ENCODE results near the gene FOXA3. TPM values are rescaled to one million over a fixed set of nuclear protein-coding genes. Genes with fewer than 3 reads are reported as not detected.
A peak's percentile ranks its signal among the peaks of the same experiment; 100 is the strongest.

FOXA3 gene
- total RNA-seq, 2 experiments from 2014 or later = not detected

DNA sequence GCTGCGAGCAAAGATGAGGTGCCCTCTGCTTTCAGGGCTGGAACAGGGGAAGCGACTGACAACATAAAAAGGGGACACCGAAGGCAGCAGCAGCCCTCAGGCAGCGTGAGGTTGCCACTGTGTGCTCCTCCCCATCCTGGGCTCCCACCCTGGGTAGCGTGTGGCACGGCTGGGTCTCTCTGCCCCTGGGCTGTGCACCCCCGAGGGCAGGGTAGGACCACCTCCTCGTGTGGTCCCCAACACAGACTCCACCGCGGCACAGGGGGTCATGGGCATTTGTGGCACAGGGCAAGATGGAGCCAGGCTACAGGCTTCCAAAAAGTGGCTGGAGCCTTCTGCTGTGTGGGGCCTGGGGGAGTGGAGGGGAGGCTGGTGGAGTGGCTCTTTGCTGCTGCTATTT, 42.6 kb upstream of the FOXA3 start:
- Mint-ChIP-seq H3K27me3 (ENCODE audit: low read depth) (no peaks in the 10 kb centered on the region), H3K36me3 (ENCODE audit: low read depth) (peaks cover 35% of the 10 kb centered on the region), H3K4me3 (no peak overlapping the region), H3K9me3 (ENCODE audit: insufficient read depth) (no peaks in the 10 kb centered on the region), H3K4me1 (ENCODE audit: low read depth) (peaks cover 6% of the 10 kb centered on the region), H3K27ac (peak overlapping the region; percentile 34)
- no peak for DNase-seq
- no peak for ATAC-seq
- POLR2A ChIA-PET = no interaction called here
- CTCF ChIA-PET = no interaction called here

- no peaks in the 10 kb centered on the region for H3K9me3 Mint-ChIP-seq (ENCODE audit: insufficient read depth)
- POLR2A ChIA-PET = no interaction called here
- no peak overlapping the region for H3K4me3 Mint-ChIP-seq
Measured at GRCh38 chr19:45822716-45823115, 41.4 kb upstream of the FOXA3 start.

GRCh38 chr19:45823182-45823581, 40.9 kb upstream of the FOXA3 start:
- no peaks in the 10 kb centered on the region for H3K4me1 Mint-ChIP-seq (ENCODE audit: low read depth)
- peaks cover 36% of the 10 kb centered on the region for H3K36me3 Mint-ChIP-seq (ENCODE audit: low read depth)
- CTCF ChIA-PET = interaction anchor here (1.7 to 1.9 kb wide), 2 partner anchors 40 to 53 kb away, joined by 4 to 6 read pairs; no protein-coding TSS in a partner anchor
- no peak overlapping the region for H3K27ac Mint-ChIP-seq
- ATAC-seq (no peak), DNase-seq (no peak)
- POLR2A ChIA-PET = no interaction called here
- H3K27me3 Mint-ChIP-seq (ENCODE audit: low read depth) = no peaks in the 10 kb centered on the region
- H3K9me3 Mint-ChIP-seq (ENCODE audit: insufficient read depth) = no peaks in the 10 kb centered on the region
- no peak overlapping the region for H3K4me3 Mint-ChIP-seq

More at GRCh38 chr19:45822716-45823115, 41.4 kb upstream of the FOXA3 start:
- Mint-ChIP-seq H3K4me1 (ENCODE audit: low read depth) (no peaks in the 10 kb centered on the region), H3K27ac (no peak overlapping the region), H3K27me3 (ENCODE audit: low read depth) (no peaks in the 10 kb centered on the region), H3K36me3 (ENCODE audit: low read depth) (peaks cover 36% of the 10 kb centered on the region)
- no peak for DNase-seq
- ATAC-seq = no peak
- CTCF ChIA-PET = interaction anchor here (1.9 kb wide), 1 partner anchor 53 kb away, joined by 6 read pairs; no protein-coding TSS in a partner anchor

GRCh38 chr19:45824041-45824471, 40.1 kb upstream of the FOXA3 start:
- no peak overlapping the region for H3K4me3 Mint-ChIP-seq
- H3K27ac Mint-ChIP-seq = no peak overlapping the region
- no peaks in the 10 kb centered on the region for H3K4me1 Mint-ChIP-seq (ENCODE audit: low read depth)
- no peak for ATAC-seq
- no peaks in the 10 kb centered on the region for H3K27me3 Mint-ChIP-seq (ENCODE audit: low read depth)
- no peaks in the 10 kb centered on the region for H3K9me3 Mint-ChIP-seq (ENCODE audit: insufficient read depth)
- ChIA-PET POLR2A (no interaction called here), CTCF (interaction anchor here (1.7 to 4.3 kb wide), 3 partner anchors 7 to 54 kb away, joined by 4 to 28 read pairs (median 6); no protein-coding TSS in a partner anchor)
- no peak for DNase-seq
- peaks cover 43% of the 10 kb centered on the region for H3K36me3 Mint-ChIP-seq (ENCODE audit: low read depth)

GRCh38 chr19:45824531-45825262, 39.4 kb upstream of the FOXA3 start:
- POLR2A ChIA-PET = no interaction called here
- H3K4me3 Mint-ChIP-seq = no peak overlapping the region
- DNase-seq (no peak), ATAC-seq (no peak)
- CTCF ChIA-PET = interaction anchor here (1.7 to 4.3 kb wide), 3 partner anchors 8 to 55 kb away, joined by 4 to 28 read pairs (median 6); no protein-coding TSS in a partner anchor
- H3K27me3 Mint-ChIP-seq (ENCODE audit: low read depth) = no peaks in the 10 kb centered on the region
- no peaks in the 10 kb centered on the region for H3K9me3 Mint-ChIP-seq (ENCODE audit: insufficient read depth)
- H3K36me3 Mint-ChIP-seq (ENCODE audit: low read depth) = peaks cover 49% of the 10 kb centered on the region
- no peak overlapping the region for H3K27ac Mint-ChIP-seq
- no peaks in the 10 kb centered on the region for H3K4me1 Mint-ChIP-seq (ENCODE audit: low read depth)

DNA sequence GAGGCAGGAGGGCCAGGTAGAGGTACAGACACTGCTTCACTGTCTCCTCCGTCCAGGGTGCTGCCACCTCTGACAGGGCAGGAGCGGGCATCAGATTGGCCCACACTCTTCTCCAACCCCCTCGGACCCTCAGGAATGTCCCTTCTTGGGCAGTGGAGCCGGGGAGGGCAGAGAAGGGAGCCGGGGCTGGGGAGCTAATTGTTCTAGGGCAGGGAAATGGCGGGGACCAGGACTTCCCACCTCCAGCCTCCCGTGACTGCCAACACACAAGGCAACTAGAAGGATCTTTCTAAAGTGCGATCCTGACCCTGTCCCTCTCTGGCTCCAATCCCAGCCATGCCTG, 38.9 kb upstream of the FOXA3 start:
- Mint-ChIP-seq H3K4me1 (ENCODE audit: low read depth) (no peaks in the 10 kb centered on the region), H3K4me3 (no peak overlapping the region), H3K9me3 (ENCODE audit: insufficient read depth) (no peaks in the 10 kb centered on the region), H3K27ac (no peak overlapping the region), H3K36me3 (ENCODE audit: low read depth) (peaks cover 52% of the 10 kb centered on the region), H3K27me3 (ENCODE audit: low read depth) (no peaks in the 10 kb centered on the region)
- CTCF ChIA-PET = interaction anchor here (4.3 kb wide), 1 partner anchor 9 kb away, joined by 28 read pairs; no protein-coding TSS in a partner anchor
- DNase-seq (no peak), ATAC-seq (no peak)
- POLR2A ChIA-PET = no interaction called here

DNA sequence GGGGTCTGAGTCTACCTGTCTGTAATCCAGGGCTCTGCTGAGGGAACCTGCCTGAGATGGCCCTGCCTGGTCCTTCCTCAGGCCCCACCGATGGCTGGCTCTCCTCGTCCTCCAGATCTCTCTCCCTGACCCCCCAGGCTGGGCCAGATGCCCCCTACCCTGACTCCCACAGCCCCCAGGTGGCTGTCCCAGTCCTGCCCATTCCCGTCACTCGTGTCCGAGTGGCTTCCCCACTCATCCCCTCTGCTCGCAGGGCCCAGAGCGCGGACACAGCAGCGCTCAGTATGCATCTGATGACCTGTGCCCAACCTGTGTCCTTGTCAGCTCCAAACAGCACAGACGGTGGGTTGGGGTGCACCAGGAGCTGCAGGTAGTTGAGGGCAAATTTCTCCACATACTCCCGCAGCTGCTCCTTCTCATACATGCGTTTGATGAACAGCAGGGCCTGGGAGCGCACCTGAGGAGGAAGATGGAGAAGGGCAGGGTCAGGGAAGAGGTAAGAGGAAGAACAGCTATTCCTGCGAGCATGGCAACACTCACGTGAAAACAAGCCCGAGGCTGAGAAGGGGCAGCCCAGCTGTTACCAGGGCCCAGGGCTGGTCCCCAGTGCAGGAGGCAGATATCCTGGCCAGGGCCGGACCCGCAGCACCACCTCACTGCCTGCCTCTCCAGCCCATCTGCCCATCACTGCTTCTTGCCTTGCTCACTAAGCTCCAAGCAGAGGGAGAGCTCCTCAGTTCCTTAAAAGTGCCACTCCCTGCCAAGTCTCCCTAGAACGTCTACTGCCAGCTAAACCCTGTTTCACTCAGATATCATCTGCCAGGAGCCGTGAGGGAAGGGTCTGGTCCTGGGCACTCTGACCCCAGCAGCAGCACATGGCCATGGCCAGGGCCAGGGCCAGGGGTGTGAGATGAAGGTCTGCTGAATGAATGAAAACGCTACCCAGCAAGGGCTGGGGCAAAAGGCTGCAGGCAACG, 37.9 kb upstream of the FOXA3 start:
- Mint-ChIP-seq H3K4me3 (no peak overlapping the region), H3K27ac (no peak overlapping the region), H3K27me3 (ENCODE audit: low read depth) (no peaks in the 10 kb centered on the region), H3K9me3 (ENCODE audit: insufficient read depth) (no peaks in the 10 kb centered on the region), H3K36me3 (ENCODE audit: low read depth) (peaks cover 56% of the 10 kb centered on the region), H3K4me1 (ENCODE audit: low read depth) (no peaks in the 10 kb centered on the region)
- ATAC-seq (no peak), DNase-seq (no peak)
- POLR2A ChIA-PET = interaction anchor here (0.5 kb wide), 1 partner anchor 12 kb away, joined by 3 read pairs; no protein-coding TSS in a partner anchor
- CTCF ChIA-PET = interaction anchor here (4.3 kb wide), 1 partner anchor 9 kb away, joined by 28 read pairs; no protein-coding TSS in a partner anchor

GRCh38 chr19:45826934-45827333, 37.2 kb upstream of the FOXA3 start:
- Mint-ChIP-seq H3K36me3 (ENCODE audit: low read depth) (peaks cover 58% of the 10 kb centered on the region), H3K4me1 (ENCODE audit: low read depth) (no peaks in the 10 kb centered on the region), H3K27ac (no peak overlapping the region), H3K27me3 (ENCODE audit: low read depth) (no peaks in the 10 kb centered on the region), H3K9me3 (ENCODE audit: insufficient read depth) (no peaks in the 10 kb centered on the region), H3K4me3 (no peak overlapping the region)
- ChIA-PET POLR2A (interaction anchor here (0.5 kb wide), 1 partner anchor 24 kb away, joined by 3 read pairs; no protein-coding TSS in a partner anchor), CTCF (interaction anchor here (4.3 kb wide), 1 partner anchor 10 kb away, joined by 28 read pairs; no protein-coding TSS in a partner anchor)
- no peak for ATAC-seq
- no peak for DNase-seq

DNA sequence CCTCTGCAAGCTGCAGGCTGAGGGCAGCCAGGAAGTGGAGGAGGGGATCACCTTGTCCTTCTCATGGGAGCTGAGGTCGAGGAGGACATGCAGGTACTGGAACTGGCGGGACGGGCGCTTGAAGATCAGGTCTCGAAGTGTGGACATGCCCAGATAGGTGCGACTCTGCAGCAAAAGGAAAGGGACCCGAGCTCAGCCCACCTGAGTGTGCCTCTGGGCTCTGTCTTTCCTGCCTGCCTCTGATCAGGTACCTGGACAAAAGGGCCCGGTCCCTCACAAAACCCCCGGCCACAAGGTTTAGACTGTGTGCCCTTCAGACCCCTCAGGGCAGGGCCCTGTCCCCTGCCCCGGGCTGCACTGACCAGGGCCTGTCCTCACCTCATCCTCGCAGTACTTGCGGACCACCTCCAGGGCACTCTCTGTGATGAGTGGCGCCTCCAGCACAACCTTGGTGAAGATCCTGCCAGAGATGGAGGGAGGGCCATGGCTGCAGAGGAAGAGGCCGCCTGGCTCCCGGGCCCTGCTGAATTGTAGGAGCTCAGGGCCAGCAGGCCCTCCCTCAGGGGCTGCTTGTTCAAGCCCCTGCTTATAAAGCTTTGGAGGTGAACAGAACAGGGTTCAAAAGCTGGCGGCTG, 36.5 kb upstream of the FOXA3 start:
- Mint-ChIP-seq H3K4me3 (no peak overlapping the region), H3K27me3 (ENCODE audit: low read depth) (no peaks in the 10 kb centered on the region), H3K36me3 (ENCODE audit: low read depth) (peaks cover 64% of the 10 kb centered on the region), H3K4me1 (ENCODE audit: low read depth) (no peaks in the 10 kb centered on the region), H3K27ac (no peak overlapping the region), H3K9me3 (ENCODE audit: insufficient read depth) (no peaks in the 10 kb centered on the region)
- CTCF ChIA-PET = interaction anchor here (4.3 kb wide), 1 partner anchor 11 kb away, joined by 28 read pairs; no protein-coding TSS in a partner anchor
- DNase-seq (no peak), ATAC-seq (no peak)
- POLR2A ChIA-PET = interaction anchor here (0.5 kb wide), 1 partner anchor 24 kb away, joined by 3 read pairs; no protein-coding TSS in a partner anchor

DNA sequence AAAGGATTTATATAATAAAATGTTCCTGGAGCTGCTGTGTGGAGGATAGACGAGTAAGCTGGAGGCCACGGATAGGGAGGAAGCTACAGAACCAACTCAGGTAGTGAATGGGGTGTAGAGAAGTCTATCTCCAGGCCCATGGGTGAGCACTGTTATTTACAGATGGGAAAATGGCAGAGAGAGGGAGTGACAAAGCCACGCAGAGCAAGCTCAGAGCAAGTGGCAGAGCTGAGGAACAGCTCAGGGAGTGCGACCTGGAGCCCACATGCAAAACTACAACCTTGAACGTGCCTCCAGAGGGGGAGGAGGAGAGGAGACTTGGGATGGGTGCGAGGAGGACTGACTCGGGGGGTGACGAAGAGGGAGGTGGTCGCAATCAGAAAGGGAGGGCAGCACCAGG, 35.6 kb upstream of the FOXA3 start:
- no peak overlapping the region for H3K4me3 Mint-ChIP-seq
- ChIA-PET POLR2A (interaction anchor here (0.6 kb wide), 1 partner anchor 58 kb away, joined by 3 read pairs; the partner anchor contains the start of gene IRF2BP1), CTCF (interaction anchor here (4.3 kb wide), 1 partner anchor 12 kb away, joined by 28 read pairs; no protein-coding TSS in a partner anchor)
- H3K9me3 Mint-ChIP-seq (ENCODE audit: insufficient read depth) = no peaks in the 10 kb centered on the region
- ATAC-seq (no peak), DNase-seq (no peak)
- H3K27me3 Mint-ChIP-seq (ENCODE audit: low read depth) = no peaks in the 10 kb centered on the region
- no peak overlapping the region for H3K27ac Mint-ChIP-seq
- H3K36me3 Mint-ChIP-seq (ENCODE audit: low read depth) = peaks cover 58% of the 10 kb centered on the region
- H3K4me1 Mint-ChIP-seq (ENCODE audit: low read depth) = no peaks in the 10 kb centered on the region

- H3K4me3 Mint-ChIP-seq = no peak overlapping the region
- no peak for ATAC-seq
- ChIA-PET POLR2A (interaction anchor here (0.6 kb wide), 1 partner anchor 57 kb away, joined by 3 read pairs; the partner anchor contains the start of gene IRF2BP1), CTCF (no interaction called here)
- no peaks in the 10 kb centered on the region for H3K9me3 Mint-ChIP-seq (ENCODE audit: insufficient read depth)
- no peaks in the 10 kb centered on the region for H3K27me3 Mint-ChIP-seq (ENCODE audit: low read depth)
- H3K4me1 Mint-ChIP-seq (ENCODE audit: low read depth) = no peaks in the 10 kb centered on the region
- H3K27ac Mint-ChIP-seq = no peak overlapping the region
- DNase-seq = no peak
- peaks cover 58% of the 10 kb centered on the region for H3K36me3 Mint-ChIP-seq (ENCODE audit: low read depth)
Measured at GRCh38 chr19:45828945-45829344, 35.2 kb upstream of the FOXA3 start.

Measured in activated CD8-positive, alpha-beta T cell treated with anti-CD3 and anti-CD28 coated beads, Interleukin-2, amount 10 ng/mL, durations not matched to agents 7 days and 5 days (primary cell).